Heart right ventricle (tissue), 16 donors: Measurements from ENCODE around the gene HMCN2. TPM values are rescaled to one million over a fixed set of nuclear protein-coding genes. Genes with fewer than 3 reads are reported as not detected.

Experiments used
- ATAC-seq, 8 donors: fragments of 200-7000 bp; cut with Tn5 transposase; one replicate each; pipeline ENCODE4 v1.9.1; 2020; ENCODE audit warnings: mild to moderate bottlenecking in 8 of 8, moderate library complexity in 8 of 8, moderate number of reproducible peaks in 1 of 8
- DNase-seq, 2 donors: peaks; one replicate each; pipeline ENCODE4 v3.0.0-alpha.2; 2020
- H3K27ac ChIP-seq, 10 donors: fragments of 200-600 bp; sonication (generic) in 2 of 10; one replicate each; pipeline versions ENCODE4 v1.5.0 to v1.8.0; 2020 to 2022; ENCODE audit warnings: mild to moderate bottlenecking in 3 of 10
- H3K27me3 ChIP-seq, 7 donors: fragments of 200-600 bp; one replicate each; pipeline ENCODE4 v1.8.0; 2021 to 2022; ENCODE audit warnings: mild to moderate bottlenecking in 2 of 7
- H3K36me3 ChIP-seq, 9 donors: fragments of 200-600 bp; sonication (generic) in 1 of 9; one replicate each; pipeline versions ENCODE4 v1.5.0 to v1.8.0; 2020 to 2022; ENCODE audit warnings: mild to moderate bottlenecking in 2 of 9
- H3K4me1 ChIP-seq, 9 donors: fragments of 200-600 bp; sonication (generic) in 1 of 9; one replicate each; pipeline versions ENCODE4 v1.5.0 to v1.8.0; 2020 to 2022; ENCODE audit warnings: mild to moderate bottlenecking in 4 of 9
- H3K4me3 ChIP-seq, 10 donors: fragments of 200-600 bp; sonication (generic) in 2 of 10; one replicate each; pipeline versions ENCODE4 v1.5.0 to v1.8.0; 2020 to 2022; ENCODE audit warnings: mild to moderate bottlenecking in 7 of 10, moderate library complexity in 2 of 10
- H3K9me3 ChIP-seq, 11 donors: fragments of 200-600 bp in 10 of 11; sonication (generic) in 2 of 11; one replicate each; pipeline versions ENCODE4 v1.5.0 to v1.8.0; 2013 to 2022; ENCODE audit warnings: mild to moderate bottlenecking in 2 of 11, control low read depth in 1 of 11, moderate library complexity in 1 of 11
- whole genome bisulfite sequencing, 2 donors: extraction: QIAGEN DNeasy Blood & Tissue Kit; methylation state at CpG; one replicate each; pipeline ENCODE4 v1.1.7; 2013; ENCODE audit warnings: inconsistent platforms in 1 of 2; 5-methylcytosine and 5-hydroxymethylcytosine counted together
- intact Hi-C, 10 donors: fragments of 100-400 bp; cut with DNase I; formaldehyde crosslinking; loops; one replicate each; pipeline versions ENCODE4 v1.11.1 to v1.14.2; 2022
- polyA plus RNA-seq, 2 donors: library from polyadenylated mRNA; stranded (reverse); fragments of 200-250 nt; gene quantifications; one replicate each; pipeline ENCODE4 v1.2.3, GENCODE V29; 2013
- total RNA-seq, 10 donors: library from RNA; stranded (reverse); fragmentation: NEBNext Ultra II Directional in 3 of 10; extraction: Animal tissue kit (Norgen Biotek cat#: 25700) in 3 of 10; gene quantifications; one replicate each; pipeline versions ENCODE4 v1.2.1 to v1.2.4, GENCODE V29; 2021 to 2023
- TF ChIP-seq, protein P1 (sequence below), 9 donors: fragments of 200-600 bp; sonication (generic) in 2 of 9; IDR thresholded peaks; one replicate each; pipeline versions ENCODE4 v1.5.0 to v1.8.0; 2021 to 2022; ENCODE audit warnings: antibody characterized with exemption in 9 of 9, mild to moderate bottlenecking in 5 of 9, moderate library complexity in 1 of 9
- donor health status: Arrhythmogenic right ventricular cardiomyopathy.
- donor health status: ischemic (EF 13 %, LVEDD 7.1; RV severe dilation, severe dysfunction).
- donor health status: healthy with polysubstance abuse.
- donor health status: DM: no; HTN: yes; CAD: no.
- donor health status: DM: no; HTN: no; CAD: no.
- donor health status: ischemic (EF 25% LVEDD 6.9; RV normal size, moderate dysfunction).
- donor health status: ischemic (EF 25% LVEDD 5.7; RV mildly dilated, moderate dysfunction).
- donor health status: healthy.
- donor health status: DM: yes; HTN: yes; CAD: no.
- donor health status: Ischemic cardiomyopathy.
- donor health status: ischemic (EF 35%, LVEDD 5.7; RV mildly dilated, moderate dysfunction).
- donor health status: nonischemic (EF 11% LVEDD 7.7; RV severe dilation, severe dysfunction).
- donor health status: DM: yes; HTN: yes; CAD: no.
- donor health status: PGD.
- donor health status: ischemic (EF 29% LVEDD 5.4; RV normal size, mild dysfunction).
- donor health status: nonischemic (EF 23%, LVEDD 6.1; RV moderate dilation, normal function).

The HMCN2 gene
- total and polyA plus RNA-seq, 12 donors = 2.6 to 10.2 (median 4.9) TPM

DNA sequence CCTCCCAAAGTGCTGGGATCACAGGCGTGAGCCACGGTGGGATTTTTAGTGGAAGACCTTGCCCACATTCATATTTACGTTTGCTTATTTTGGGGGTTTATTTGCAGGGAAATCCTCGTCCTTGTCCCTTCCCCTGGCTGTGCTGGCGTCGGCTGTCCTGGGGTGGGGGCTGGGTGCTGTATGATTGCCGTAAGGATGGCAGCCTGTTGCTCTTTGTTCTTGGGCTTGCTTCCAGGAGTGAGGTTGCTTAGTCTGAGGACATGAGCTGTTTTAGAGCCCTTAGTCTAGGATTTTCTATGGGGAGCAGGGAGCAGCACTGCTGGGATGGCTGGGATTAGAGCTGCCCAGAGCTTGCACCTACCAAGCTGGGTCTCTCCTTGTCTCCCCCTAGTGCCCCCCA is 93.4 kb downstream of the HMCN2 start:
- Histone ChIP-seq H3K27me3 (no peaks in the 10 kb centered on the region), H3K9me3 (no peaks in the 10 kb centered on the region), H3K36me3 (peaks cover 0 to 22% (median 0%) of the 10 kb centered on the region in 9 donors), H3K4me3 (no peak overlapping the region), H3K4me1 (no peaks in the 10 kb centered on the region), H3K27ac (no peak overlapping the region)
- 72 to 84% methylated on average over 7 of the region's 7 CpGs for WGBS, 2 donors
- DNase-seq = no peak
- TF ChIP-seq, protein P1, sequence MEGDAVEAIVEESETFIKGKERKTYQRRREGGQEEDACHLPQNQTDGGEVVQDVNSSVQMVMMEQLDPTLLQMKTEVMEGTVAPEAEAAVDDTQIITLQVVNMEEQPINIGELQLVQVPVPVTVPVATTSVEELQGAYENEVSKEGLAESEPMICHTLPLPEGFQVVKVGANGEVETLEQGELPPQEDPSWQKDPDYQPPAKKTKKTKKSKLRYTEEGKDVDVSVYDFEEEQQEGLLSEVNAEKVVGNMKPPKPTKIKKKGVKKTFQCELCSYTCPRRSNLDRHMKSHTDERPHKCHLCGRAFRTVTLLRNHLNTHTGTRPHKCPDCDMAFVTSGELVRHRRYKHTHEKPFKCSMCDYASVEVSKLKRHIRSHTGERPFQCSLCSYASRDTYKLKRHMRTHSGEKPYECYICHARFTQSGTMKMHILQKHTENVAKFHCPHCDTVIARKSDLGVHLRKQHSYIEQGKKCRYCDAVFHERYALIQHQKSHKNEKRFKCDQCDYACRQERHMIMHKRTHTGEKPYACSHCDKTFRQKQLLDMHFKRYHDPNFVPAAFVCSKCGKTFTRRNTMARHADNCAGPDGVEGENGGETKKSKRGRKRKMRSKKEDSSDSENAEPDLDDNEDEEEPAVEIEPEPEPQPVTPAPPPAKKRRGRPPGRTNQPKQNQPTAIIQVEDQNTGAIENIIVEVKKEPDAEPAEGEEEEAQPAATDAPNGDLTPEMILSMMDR (IDR thresholded peaks at IDR 0.05) = no peak
- no peak for ATAC-seq
- intact Hi-C loops = no loop called here

DNA sequence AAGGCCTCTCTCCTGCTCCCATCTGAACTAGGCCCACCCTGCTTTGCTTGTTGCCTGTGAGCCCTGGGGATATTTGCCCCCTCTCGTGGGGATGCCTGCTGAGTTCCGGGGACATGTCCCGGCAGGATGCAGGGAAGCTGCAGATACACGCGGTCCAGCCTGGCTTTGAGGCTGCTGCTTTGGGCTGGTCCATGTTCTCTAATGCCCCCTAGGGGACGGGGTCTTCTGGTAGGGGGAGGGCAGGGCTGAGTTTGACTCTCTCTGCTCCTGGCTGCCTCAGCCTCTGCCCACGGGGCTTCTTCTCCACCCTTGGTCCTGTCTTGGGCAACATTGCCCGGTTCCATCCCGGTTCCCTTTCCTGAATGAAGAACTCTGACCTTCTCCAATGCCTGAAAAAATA is 94.3 kb downstream of the HMCN2 start:
- peaks cover 0 to 22% (median 0%) of the 10 kb centered on the region in 9 donors for H3K36me3 ChIP-seq
- TF ChIP-seq, protein P1 (IDR thresholded peaks at IDR 0.05) = no peak
- no peak for DNase-seq

DNA sequence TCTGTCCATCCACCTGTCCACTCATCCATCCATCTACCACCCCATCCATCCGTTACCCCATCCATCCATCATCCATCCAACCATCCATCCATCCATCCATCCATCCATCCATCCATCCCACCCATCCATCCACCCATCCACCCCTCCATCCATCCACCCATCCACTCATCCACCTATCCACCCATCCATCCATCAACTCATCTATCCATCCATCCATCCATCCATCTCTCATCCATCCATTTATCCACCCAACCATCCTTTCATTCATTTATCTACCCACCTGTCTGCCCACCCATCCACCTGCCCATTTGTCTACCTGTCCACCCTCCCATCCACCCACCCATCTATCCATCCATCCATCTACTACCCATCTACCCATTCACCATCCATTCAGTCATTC is 95.1 kb downstream of the HMCN2 start:
- TF ChIP-seq, protein P1 (IDR thresholded peaks at IDR 0.05) = no peak
- H3K4me1 ChIP-seq = no peaks in the 10 kb centered on the region
- H3K27me3 ChIP-seq = peaks cover 0 to 1% (median 0%) of the 10 kb centered on the region in 7 donors
- no peak overlapping the region for H3K27ac ChIP-seq
- no peaks in the 10 kb centered on the region for H3K9me3 ChIP-seq
- peaks cover 0 to 22% (median 0%) of the 10 kb centered on the region in 9 donors for H3K36me3 ChIP-seq
- no peak for ATAC-seq
- intact Hi-C loops = no loop called here
- DNase-seq = no peak
- no peak overlapping the region for H3K4me3 ChIP-seq
- WGBS, 2 donors = 92 to 100% methylated on average over 1 of the region's 1 CpG

More for the DNA sequence above, 94.3 kb downstream of the HMCN2 start:
- ATAC-seq = no peak
- Histone ChIP-seq H3K4me3 (no peak overlapping the region), H3K4me1 (no peaks in the 10 kb centered on the region), H3K9me3 (no peaks in the 10 kb centered on the region), H3K27ac (no peak overlapping the region), H3K27me3 (no peaks in the 10 kb centered on the region)
- intact Hi-C loops = no loop called here
- 75 to 86% methylated on average over 9 of the region's 9 CpGs for WGBS, 2 donors

DNA sequence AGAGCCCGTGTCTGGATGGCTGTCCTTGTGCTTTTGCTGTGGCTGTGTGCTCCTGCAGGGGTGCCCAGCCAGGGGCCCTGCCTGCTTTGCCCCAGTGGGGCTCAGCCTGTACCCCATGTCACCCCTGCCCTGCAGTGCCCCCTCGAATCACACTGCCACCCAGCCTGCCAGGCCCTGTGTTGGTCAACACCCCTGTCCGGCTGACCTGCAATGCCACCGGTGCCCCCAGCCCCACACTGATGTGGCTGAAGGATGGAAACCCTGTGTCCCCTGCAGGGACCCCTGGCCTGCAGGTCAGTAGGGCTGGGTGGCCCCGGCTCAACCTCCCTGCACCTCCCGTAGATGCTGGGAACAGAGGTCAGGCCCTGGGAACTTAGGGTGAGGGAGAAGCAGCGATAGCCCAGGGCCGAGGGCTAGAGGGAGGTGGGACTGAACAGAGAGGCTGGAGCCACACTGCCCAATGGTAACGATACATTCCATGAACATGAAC is 96.4 kb downstream of the HMCN2 start:
- DNase-seq (no peak), ATAC-seq (no peak)
- TF ChIP-seq, protein P1 (IDR thresholded peaks at IDR 0.05) = no peak
- 85 to 96% methylated on average over 9 of the region's 9 CpGs for WGBS, 2 donors
- H3K27me3 ChIP-seq = peaks cover 0 to 7% (median 0%) of the 10 kb centered on the region in 7 donors
- H3K27ac ChIP-seq = no peak overlapping the region
- H3K4me1 ChIP-seq = no peaks in the 10 kb centered on the region
- intact Hi-C loops = no loop called here
- H3K9me3 ChIP-seq = no peaks in the 10 kb centered on the region
- no peak overlapping the region for H3K4me3 ChIP-seq
- H3K36me3 ChIP-seq = peaks cover 0 to 22% (median 0%) of the 10 kb centered on the region in 9 donors
